ENCODE measurements around the gene PTGES3. TPM values are rescaled to one million over a fixed set of nuclear protein-coding genes. Genes with fewer than 3 reads are reported as not detected.

The PTGES3 gene
- total and polyA plus RNA-seq, 2 of the 8 experiments (the other 6 are each of a cell fraction or from before 2014, with no cell fraction given): 111 to 464 TPM

- H3K56ac ChIP-seq (replicated peaks; ENCODE audit: insufficient read length, low read depth, low read length): no peak overlapping the region
- H4K8ac ChIP-seq (ENCODE audit: extremely low read depth, insufficient read depth, low read length): no peak overlapping the region
- H3K4me2 ChIP-seq (ENCODE audit: insufficient read depth in 1 of 2, low read depth in 2 of 2, low read length in 2 of 2): peak overlapping the region; percentile 98 to 99
- peak overlapping the region in 3 of 4 experiments; percentile 2 to 8 (median 8); a peak in 3 of 7 replicates for H3K9ac ChIP-seq (replicated peaks in 1 of 4; ENCODE audit: extremely low read depth in 1 of 4, low read depth in 3 of 4, low read length in 3 of 4)
- H3K23ac ChIP-seq (ENCODE audit: insufficient read length): no peak overlapping the region
- no peak overlapping the region for H2AFZ ChIP-seq (ENCODE audit: low read length)
- H2BK5ac ChIP-seq (ENCODE audit: low read depth, low read length): peak overlapping the region; percentile 27; the same call in 1 of the 2 replicates
- peaks cover 11 to 37% (median 27%) of the 10 kb centered on the region in 4 experiments for H3K4me1 ChIP-seq (replicated peaks in 1 of 4; ENCODE audit: control insufficient read depth in 3 of 4, insufficient read depth in 4 of 4, low read length in 3 of 4)
- H2BK20ac ChIP-seq (ENCODE audit: low read length): no peak overlapping the region
- DNase-seq (ENCODE audit: low read depth in 1 of 2, low spot score in 2 of 2) (peak in 1 of 2 experiments; percentile 76), FAIRE-seq (no peak)
- peaks cover 3 to 6% of the 10 kb centered on the region in 2 experiments for H4K20me1 ChIP-seq (replicated peaks in 1 of 2; ENCODE audit: control insufficient read depth in 1 of 2, insufficient read depth in 2 of 2, low read length in 2 of 2)
- H3K79me2 ChIP-seq (ENCODE audit: control insufficient read depth in 1 of 2, insufficient read depth in 2 of 2, low read length in 2 of 2): peaks cover 0 to 9% of the 10 kb centered on the region in 2 experiments; a peak in 2 of 4 replicates
- H3K27me3 ChIP-seq (replicated peaks in 1 of 4; ENCODE audit: control insufficient read depth in 3 of 4, extremely low read depth in 1 of 4, insufficient read depth in 3 of 4, low read length in 3 of 4): no peaks in the 10 kb centered on the region
- peak overlapping the region; percentile 74; the same call in 1 of the 2 replicates for H3K27ac ChIP-seq (ENCODE audit: low read depth, low read length)
- no peak overlapping the region for H2BK120ac ChIP-seq (replicated peaks; ENCODE audit: low read depth, low read length)
- peaks cover 16% of the 10 kb centered on the region; the same call in 1 of the 2 replicates for H3K23me2 ChIP-seq (ENCODE audit: low read depth, low read length)
- H3K4me3 ChIP-seq (ENCODE audit: extremely low read depth in 1 of 4, insufficient read depth in 2 of 4, low read depth in 3 of 4, low read length in 4 of 4): peak overlapping the region; percentile 86 to 90 (median 88); a peak in 7 of 8 replicates
- 0 out of 2 replicates have a peak overlapping the region, but pooled peaks have one; percentile 13 for H2BK12ac ChIP-seq (ENCODE audit: low read depth, low read length)
- no peaks in the 10 kb centered on the region for H3K9me3 ChIP-seq (ENCODE audit: insufficient read depth in 2 of 2, low read depth in 1 of 2, low read length in 1 of 2)
- H3K14ac ChIP-seq (ENCODE audit: insufficient read length): no peak overlapping the region
- H3K79me1 ChIP-seq (ENCODE audit: low read depth, low read length): no peaks in the 10 kb centered on the region
- no peak overlapping the region for H4K91ac ChIP-seq (replicated peaks; ENCODE audit: insufficient read length, low read length)
- POLR2A ChIA-PET (ENCODE audit: partially characterized antibody): interaction anchor here (0.5 to 5.8 kb wide), 26 partner anchors 9 to 447 kb away, joined by 3 to 60 read pairs (median 4); partner anchors contain the start of genes ATP5F1B, NACA, PRIM1 and PTGES3
- 0 out of 2 replicates have a peak overlapping the region, but pooled peaks have one; percentile 5 for H2AK5ac ChIP-seq (ENCODE audit: low read depth, low read length)
- no peak for TF ChIP-seq SRF (IDR thresholded peaks at IDR 0.05; ENCODE audit: low read depth, low read length)
- peak; percentile 23 for TF ChIP-seq POLR2AphosphoS5 (IDR thresholded peaks at IDR 0.05; ENCODE audit: low read depth, low read length)
- 0 out of 2 replicates have a peak, but pooled peaks have one; percentile 13 for TF ChIP-seq SP4 (IDR thresholded peaks at IDR 0.05; ENCODE audit: low read length)
- H3K18ac ChIP-seq (ENCODE audit: extremely low read depth, low read length): peak overlapping the region; percentile 55
- CTCF ChIA-PET (ENCODE audit: partially characterized antibody): interaction anchor here (0.6 to 7.4 kb wide), 49 partner anchors 11 to 607 kb away, joined by 3 to 107 read pairs (median 4); partner anchors contain the start of genes ATP5F1B, GLS2, PTGES3 and RBMS2
- H4K5ac ChIP-seq (ENCODE audit: insufficient read length, low read depth, low read length): no peak overlapping the region
- 0 out of 2 replicates have a peak overlapping the region, but pooled peaks have one; percentile 1 for H2BK15ac ChIP-seq (ENCODE audit: low read length)
- WGBS, 2 experiments (ENCODE audit: extremely low coverage in 1 of 2, insufficient coverage in 1 of 2, insufficient read length in 1 of 2, insufficient replicate concordance in 2 of 2, low coverage in 1 of 2, low lambda C conversion rate in 2 of 2, missing lambda C conversion rate in 1 of 2): 4% methylated on average over 16 of the region's 20 CpGs; no CpG with 5 or more reads in 1 of the 2 experiments
- H3K36me3 ChIP-seq (ENCODE audit: control insufficient read depth in 2 of 4, insufficient read depth in 4 of 4, low read length in 3 of 4): peaks cover 7 to 35% (median 31%) of the 10 kb centered on the region in 4 experiments
- H3K4ac ChIP-seq (replicated peaks; ENCODE audit: insufficient read length, low read depth, low read length): no peak overlapping the region
These were observed 52.0 kb downstream of the PTGES3 start for GRCh38 chr12:56635806-56636674.
